ENCODE data around the gene DGKH.

DGKH gene

GRCh38 chr13:42048342-42048683, at the start of gene DGKH:
Gene DGKH (plus strand): TSS chr13:42048648. CDS start chr13:42048774, 126 bp downstream.
- DNase-seq, result no peak

GRCh38 chr13:42000846-42001245, 47.6 kb upstream of the DGKH start:
- peak; percentile 49 for DNase-seq

GRCh38 chr13:42001580-42001979, 46.9 kb upstream of the DGKH start:
- peak; percentile 81 for DNase-seq

GRCh38 chr13:42002066-42002465, 46.4 kb upstream of the DGKH start:
- no peak for DNase-seq

GRCh38 chr13:42007844-42008243, 40.6 kb upstream of the DGKH start:
- peak; percentile 70 for DNase-seq

- DNase-seq, result no peak
Observed at GRCh38 chr13:42009057-42009456, 39.4 kb upstream of the DGKH start.

- DNase-seq, result no peak
Observed at GRCh38 chr13:42011601-42012350, 36.7 kb upstream of the DGKH start.

GRCh38 chr13:42014119-42014518, 34.3 kb upstream of the DGKH start:
- DNase-seq, result no peak

- no peak for DNase-seq
Observed at GRCh38 chr13:42017264-42017663, 31.2 kb upstream of the DGKH start.

- no peak for DNase-seq
Observed at GRCh38 chr13:42021851-42022250, 26.6 kb upstream of the DGKH start.

GRCh38 chr13:42022336-42022735, 26.1 kb upstream of the DGKH start:
- DNase-seq, result no peak

GRCh38 chr13:42022796-42023493, 25.5 kb upstream of the DGKH start:
- peak; percentile 53 for DNase-seq

- DNase-seq, result no peak
Observed at GRCh38 chr13:42027286-42027685, 21.2 kb upstream of the DGKH start.

- no peak for DNase-seq
Observed at GRCh38 chr13:42028113-42028799, 20.2 kb upstream of the DGKH start.

- peak; percentile 21 for DNase-seq
Observed at GRCh38 chr13:42035905-42036521, 12.4 kb upstream of the DGKH start.

- no peak for DNase-seq
Observed at GRCh38 chr13:42036711-42037110, 11.7 kb upstream of the DGKH start.

GRCh38 chr13:42038661-42039456, 9.6 kb upstream of the DGKH start:
- peak; percentile 41 for DNase-seq

GRCh38 chr13:42039457-42039945, 8.9 kb upstream of the DGKH start:
- no peak for DNase-seq

GRCh38 chr13:42039946-42040729, 8.3 kb upstream of the DGKH start:
- peak; percentile 90 for DNase-seq

GRCh38 chr13:42040730-42041010, 7.8 kb upstream of the DGKH start:
- DNase-seq, result no peak

GRCh38 chr13:42041011-42041683, 7.3 kb upstream of the DGKH start:
- peak; percentile 45 for DNase-seq
